Activated B cell treated with CpG ODN at 0.5 μM for 24 hours (primary cell): ENCODE results near the gene GPHN. TPM values are rescaled to one million over a fixed set of nuclear protein-coding genes. Genes with fewer than 3 reads are reported as not detected.

Experiments
- ATAC-seq: fragments of 200-7000 bp; cut with Tn5 transposase; one replicate; pipeline ENCODE4 v1.10.0; 2021; ENCODE audit warnings: low read depth, mild to moderate bottlenecking, moderate library complexity
- CTCF ChIA-PET: fragments of 350-600 bp; sonication (Branson Sonifier 250); formaldehyde crosslinking; loops from one replicate; lab custom pipeline; 2021; ENCODE audit warnings: antibody characterized with exemption; lab: Charles Lee
- POLR2A ChIA-PET: fragments of 350-600 bp; sonication (Branson Sonifier 250); formaldehyde crosslinking; loops from one replicate; lab custom pipeline; 2021; ENCODE audit warnings: antibody characterized with exemption; lab: Charles Lee
- DNase-seq: peaks from one replicate; pipeline ENCODE4 v3.0.0; 2022
- H3K27ac Mint-ChIP-seq: one replicate; pipeline ENCODE4 v1.8.0; 2020; ENCODE audit warnings: mixed read lengths
- H3K27me3 Mint-ChIP-seq: one replicate; pipeline ENCODE4 v1.8.0; 2021; ENCODE audit warnings: mixed read lengths
- H3K36me3 Mint-ChIP-seq: one replicate; pipeline ENCODE4 v1.8.0; 2021; ENCODE audit warnings: low read depth, mixed read lengths
- H3K4me1 Mint-ChIP-seq: one replicate; pipeline ENCODE4 v1.8.0; 2021; ENCODE audit warnings: mixed read lengths
- H3K4me3 Mint-ChIP-seq: one replicate; pipeline ENCODE4 v1.8.0; 2020; ENCODE audit warnings: mild to moderate bottlenecking, mixed read lengths
- H3K9me3 Mint-ChIP-seq: one replicate; pipeline ENCODE4 v1.8.0; 2020; ENCODE audit warnings: mixed read lengths
- CTCF ChIP-seq: fragments of 200-600 bp; IDR thresholded peaks from one replicate; pipeline ENCODE4 v1.8.0; 2022; ENCODE audit warnings: antibody characterized with exemption, mild to moderate bottlenecking
- intact Hi-C: fragments of 100-400 bp; cut with micrococcal nuclease; formaldehyde crosslinking; loops from one replicate; pipeline ENCODE4 v1.15.1; 2024
- total RNA-seq: library from RNA; stranded (reverse); gene quantifications from 2 replicates; pipeline ENCODE4 v1.2.3, GENCODE V29; 2022

Gene GPHN
- total RNA-seq, 1 donor from 2014 or later: 36.9 TPM

GRCh38 chr14:66881596-66881995, 373.6 kb downstream of the GPHN start:
- ChIA-PET POLR2A (no interaction called here), CTCF (no interaction called here)
- Mint-ChIP-seq H3K4me1 (no peaks in the 10 kb centered on the region), H3K9me3 (peaks cover 18% of the 10 kb centered on the region), H3K4me3 (no peak overlapping the region), H3K27ac (no peak overlapping the region), H3K36me3 (peaks cover 3% of the 10 kb centered on the region), H3K27me3 (no peaks in the 10 kb centered on the region)
- ATAC-seq (no peak), DNase-seq (no peak)
- intact Hi-C loops: no loop called here
- TF ChIP-seq CTCF: no peak

GRCh38 chr14:66884149-66884548, 376.2 kb downstream of the GPHN start:
- DNase-seq (no peak), ATAC-seq (no peak)
- intact Hi-C loops: no loop called here
- peaks cover 10% of the 10 kb centered on the region for H3K36me3 Mint-ChIP-seq
- ChIA-PET POLR2A (no interaction called here), CTCF (no interaction called here)
- no peaks in the 10 kb centered on the region for H3K4me1 Mint-ChIP-seq
- no peak overlapping the region for H3K27ac Mint-ChIP-seq
- TF ChIP-seq CTCF: no peak
- H3K9me3 Mint-ChIP-seq: peaks cover 18% of the 10 kb centered on the region
- H3K27me3 Mint-ChIP-seq: no peaks in the 10 kb centered on the region
- H3K4me3 Mint-ChIP-seq: no peak overlapping the region

GRCh38 chr14:66900719-66901118, 392.8 kb downstream of the GPHN start:
- Mint-ChIP-seq H3K4me3 (no peak overlapping the region), H3K9me3 (peaks cover 6% of the 10 kb centered on the region), H3K4me1 (no peaks in the 10 kb centered on the region), H3K36me3 (no peaks in the 10 kb centered on the region), H3K27ac (no peak overlapping the region), H3K27me3 (no peaks in the 10 kb centered on the region)
- TF ChIP-seq CTCF: no peak
- no peak for DNase-seq
- POLR2A ChIA-PET: no interaction called here
- CTCF ChIA-PET: no interaction called here
- intact Hi-C loops: no loop called here
- ATAC-seq: no peak

- Mint-ChIP-seq H3K36me3 (no peaks in the 10 kb centered on the region), H3K27me3 (no peaks in the 10 kb centered on the region), H3K4me3 (no peak overlapping the region), H3K9me3 (peaks cover 3% of the 10 kb centered on the region), H3K4me1 (no peaks in the 10 kb centered on the region), H3K27ac (no peak overlapping the region)
- intact Hi-C loops: no loop called here
- no peak for TF ChIP-seq CTCF
- DNase-seq (no peak), ATAC-seq (no peak)
- ChIA-PET CTCF (no interaction called here), POLR2A (no interaction called here)
These were observed 402.4 kb downstream of the GPHN start for GRCh38 chr14:66910311-66910840.

GRCh38 chr14:66916421-66916820, 408.5 kb downstream of the GPHN start:
- POLR2A ChIA-PET: no interaction called here
- peaks cover 11% of the 10 kb centered on the region for H3K9me3 Mint-ChIP-seq
- peaks cover 22% of the 10 kb centered on the region for H3K36me3 Mint-ChIP-seq
- no peaks in the 10 kb centered on the region for H3K4me1 Mint-ChIP-seq
- ATAC-seq (no peak), DNase-seq (no peak)
- CTCF ChIA-PET: no interaction called here
- H3K4me3 Mint-ChIP-seq: no peak overlapping the region
- H3K27ac Mint-ChIP-seq: no peak overlapping the region
- no peak for TF ChIP-seq CTCF
- no peaks in the 10 kb centered on the region for H3K27me3 Mint-ChIP-seq
- intact Hi-C loops: no loop called here
